ENCODE results near the gene CARD11.

The CARD11 gene

DNA sequence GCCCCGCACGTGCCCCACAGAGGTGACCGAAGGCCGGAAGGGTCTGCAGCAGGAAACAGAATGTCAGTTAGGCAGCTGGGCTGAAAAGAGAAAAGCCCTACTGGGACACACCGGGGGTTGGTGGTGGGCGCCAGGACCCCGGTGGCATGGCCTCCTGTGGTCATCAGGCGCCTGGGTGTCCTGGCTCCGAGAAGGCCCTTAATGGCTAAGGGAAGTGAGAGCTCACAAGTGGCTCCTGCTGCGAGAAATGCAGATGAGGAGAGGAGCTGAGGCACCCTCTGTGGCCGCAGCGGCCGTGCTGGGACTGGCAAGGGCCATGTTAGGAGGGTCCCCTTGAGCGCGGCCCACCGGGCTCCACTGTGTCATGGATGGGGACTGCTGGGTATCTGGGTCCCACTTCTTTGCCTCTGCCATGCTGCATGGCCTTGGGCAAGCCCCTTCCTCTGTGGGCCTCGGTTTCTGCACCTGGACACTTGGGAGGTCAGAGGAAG lies 120.3 kb downstream of the CARD11 start:
- no peak overlapping the region for H3K4me3 ChIP-seq (replicated peaks; ENCODE audit: insufficient read depth, low read length)
- H3K27me3 ChIP-seq (ENCODE audit: insufficient read depth, poor library complexity, severe bottlenecking) = no peaks in the 10 kb centered on the region
- H3K27ac ChIP-seq (replicated peaks) = no peak overlapping the region
- TF ChIP-seq, protein P1, sequence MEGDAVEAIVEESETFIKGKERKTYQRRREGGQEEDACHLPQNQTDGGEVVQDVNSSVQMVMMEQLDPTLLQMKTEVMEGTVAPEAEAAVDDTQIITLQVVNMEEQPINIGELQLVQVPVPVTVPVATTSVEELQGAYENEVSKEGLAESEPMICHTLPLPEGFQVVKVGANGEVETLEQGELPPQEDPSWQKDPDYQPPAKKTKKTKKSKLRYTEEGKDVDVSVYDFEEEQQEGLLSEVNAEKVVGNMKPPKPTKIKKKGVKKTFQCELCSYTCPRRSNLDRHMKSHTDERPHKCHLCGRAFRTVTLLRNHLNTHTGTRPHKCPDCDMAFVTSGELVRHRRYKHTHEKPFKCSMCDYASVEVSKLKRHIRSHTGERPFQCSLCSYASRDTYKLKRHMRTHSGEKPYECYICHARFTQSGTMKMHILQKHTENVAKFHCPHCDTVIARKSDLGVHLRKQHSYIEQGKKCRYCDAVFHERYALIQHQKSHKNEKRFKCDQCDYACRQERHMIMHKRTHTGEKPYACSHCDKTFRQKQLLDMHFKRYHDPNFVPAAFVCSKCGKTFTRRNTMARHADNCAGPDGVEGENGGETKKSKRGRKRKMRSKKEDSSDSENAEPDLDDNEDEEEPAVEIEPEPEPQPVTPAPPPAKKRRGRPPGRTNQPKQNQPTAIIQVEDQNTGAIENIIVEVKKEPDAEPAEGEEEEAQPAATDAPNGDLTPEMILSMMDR (IDR thresholded peaks at IDR 0.05; ENCODE audit: insufficient read depth, low read length) = no peak
- no peak for TF ChIP-seq POLR2AphosphoS5 (IDR thresholded peaks at IDR 0.05; ENCODE audit: low read depth)
- no peak for TF ChIP-seq SPI1 (IDR thresholded peaks at IDR 0.05; ENCODE audit: borderline replicate concordance, low read depth)
- TF ChIP-seq, protein P2, sequence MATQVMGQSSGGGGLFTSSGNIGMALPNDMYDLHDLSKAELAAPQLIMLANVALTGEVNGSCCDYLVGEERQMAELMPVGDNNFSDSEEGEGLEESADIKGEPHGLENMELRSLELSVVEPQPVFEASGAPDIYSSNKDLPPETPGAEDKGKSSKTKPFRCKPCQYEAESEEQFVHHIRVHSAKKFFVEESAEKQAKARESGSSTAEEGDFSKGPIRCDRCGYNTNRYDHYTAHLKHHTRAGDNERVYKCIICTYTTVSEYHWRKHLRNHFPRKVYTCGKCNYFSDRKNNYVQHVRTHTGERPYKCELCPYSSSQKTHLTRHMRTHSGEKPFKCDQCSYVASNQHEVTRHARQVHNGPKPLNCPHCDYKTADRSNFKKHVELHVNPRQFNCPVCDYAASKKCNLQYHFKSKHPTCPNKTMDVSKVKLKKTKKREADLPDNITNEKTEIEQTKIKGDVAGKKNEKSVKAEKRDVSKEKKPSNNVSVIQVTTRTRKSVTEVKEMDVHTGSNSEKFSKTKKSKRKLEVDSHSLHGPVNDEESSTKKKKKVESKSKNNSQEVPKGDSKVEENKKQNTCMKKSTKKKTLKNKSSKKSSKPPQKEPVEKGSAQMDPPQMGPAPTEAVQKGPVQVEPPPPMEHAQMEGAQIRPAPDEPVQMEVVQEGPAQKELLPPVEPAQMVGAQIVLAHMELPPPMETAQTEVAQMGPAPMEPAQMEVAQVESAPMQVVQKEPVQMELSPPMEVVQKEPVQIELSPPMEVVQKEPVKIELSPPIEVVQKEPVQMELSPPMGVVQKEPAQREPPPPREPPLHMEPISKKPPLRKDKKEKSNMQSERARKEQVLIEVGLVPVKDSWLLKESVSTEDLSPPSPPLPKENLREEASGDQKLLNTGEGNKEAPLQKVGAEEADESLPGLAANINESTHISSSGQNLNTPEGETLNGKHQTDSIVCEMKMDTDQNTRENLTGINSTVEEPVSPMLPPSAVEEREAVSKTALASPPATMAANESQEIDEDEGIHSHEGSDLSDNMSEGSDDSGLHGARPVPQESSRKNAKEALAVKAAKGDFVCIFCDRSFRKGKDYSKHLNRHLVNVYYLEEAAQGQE (IDR thresholded peaks at IDR 0.05; ENCODE audit: insufficient replicate concordance, low read depth) = no peak
- no peak for TF ChIP-seq GABPA (IDR thresholded peaks at IDR 0.05; ENCODE audit: low read depth)
- no peak for DNase-seq (ENCODE audit: low read depth in 1 of 2, low spot score in 1 of 2)

DNA sequence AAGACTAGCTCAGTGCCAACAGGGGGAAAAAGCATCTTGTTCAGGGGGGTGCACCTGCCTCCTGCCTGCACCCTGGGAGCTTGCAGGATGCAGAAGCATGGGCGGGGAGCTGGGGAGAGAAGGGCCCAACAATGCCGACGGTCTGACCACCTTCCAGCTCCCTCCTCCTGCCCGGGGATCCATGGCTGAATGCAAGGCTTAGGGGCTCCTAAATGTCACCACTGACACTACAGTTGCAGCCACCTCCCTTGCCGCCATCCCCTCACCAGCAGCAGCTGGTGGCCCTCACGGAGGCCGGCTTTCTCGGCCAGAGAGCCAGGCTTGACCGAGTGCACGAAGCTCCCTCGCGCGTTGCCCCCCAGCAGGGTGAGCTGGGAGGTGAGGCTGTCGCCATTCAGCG lies 120.8 kb downstream of the CARD11 start:
- no peak overlapping the region for H3K4me3 ChIP-seq (replicated peaks; ENCODE audit: insufficient read depth, low read length)
- no peak for TF ChIP-seq SPI1 (IDR thresholded peaks at IDR 0.05; ENCODE audit: borderline replicate concordance, low read depth)
- TF ChIP-seq, protein P1 (IDR thresholded peaks at IDR 0.05; ENCODE audit: insufficient read depth, low read length) = no peak
- no peak for TF ChIP-seq POLR2AphosphoS5 (IDR thresholded peaks at IDR 0.05; ENCODE audit: low read depth)
- DNase-seq (ENCODE audit: low read depth in 1 of 2, low spot score in 1 of 2) = no peak
- H3K27ac ChIP-seq (replicated peaks) = no peak overlapping the region
- no peaks in the 10 kb centered on the region for H3K27me3 ChIP-seq (ENCODE audit: insufficient read depth, poor library complexity, severe bottlenecking)

DNA sequence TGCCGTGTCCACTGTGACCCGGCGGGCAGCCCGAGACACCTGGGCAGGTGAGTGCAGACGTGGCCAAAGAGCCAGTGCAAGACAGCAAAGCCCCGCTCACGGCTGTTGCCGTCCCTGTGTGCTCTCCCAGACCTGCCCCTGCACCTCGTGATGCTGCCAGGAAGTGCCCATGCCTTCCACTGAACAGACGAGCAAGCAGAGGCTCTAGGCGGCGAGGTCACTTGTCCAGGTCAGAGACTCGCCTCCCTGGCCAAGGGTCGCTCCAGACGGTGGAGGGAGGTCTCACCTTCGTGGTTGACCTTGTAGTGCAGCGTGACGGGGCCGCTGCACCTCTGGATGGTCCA lies 121.3 kb downstream of the CARD11 start:
- DNase-seq (ENCODE audit: low read depth in 1 of 2, low spot score in 1 of 2) = no peak
- TF ChIP-seq SPI1 (IDR thresholded peaks at IDR 0.05; ENCODE audit: borderline replicate concordance, low read depth) = no peak
- TF ChIP-seq, protein P2 (IDR thresholded peaks at IDR 0.05; ENCODE audit: insufficient replicate concordance, low read depth) = no peak
- no peak for TF ChIP-seq GABPA (IDR thresholded peaks at IDR 0.05; ENCODE audit: low read depth)
- TF ChIP-seq, protein P1 (IDR thresholded peaks at IDR 0.05; ENCODE audit: insufficient read depth, low read length) = no peak
- TF ChIP-seq POLR2AphosphoS5 (IDR thresholded peaks at IDR 0.05; ENCODE audit: low read depth) = no peak
- H3K27me3 ChIP-seq (ENCODE audit: insufficient read depth, poor library complexity, severe bottlenecking) = no peaks in the 10 kb centered on the region

DNA sequence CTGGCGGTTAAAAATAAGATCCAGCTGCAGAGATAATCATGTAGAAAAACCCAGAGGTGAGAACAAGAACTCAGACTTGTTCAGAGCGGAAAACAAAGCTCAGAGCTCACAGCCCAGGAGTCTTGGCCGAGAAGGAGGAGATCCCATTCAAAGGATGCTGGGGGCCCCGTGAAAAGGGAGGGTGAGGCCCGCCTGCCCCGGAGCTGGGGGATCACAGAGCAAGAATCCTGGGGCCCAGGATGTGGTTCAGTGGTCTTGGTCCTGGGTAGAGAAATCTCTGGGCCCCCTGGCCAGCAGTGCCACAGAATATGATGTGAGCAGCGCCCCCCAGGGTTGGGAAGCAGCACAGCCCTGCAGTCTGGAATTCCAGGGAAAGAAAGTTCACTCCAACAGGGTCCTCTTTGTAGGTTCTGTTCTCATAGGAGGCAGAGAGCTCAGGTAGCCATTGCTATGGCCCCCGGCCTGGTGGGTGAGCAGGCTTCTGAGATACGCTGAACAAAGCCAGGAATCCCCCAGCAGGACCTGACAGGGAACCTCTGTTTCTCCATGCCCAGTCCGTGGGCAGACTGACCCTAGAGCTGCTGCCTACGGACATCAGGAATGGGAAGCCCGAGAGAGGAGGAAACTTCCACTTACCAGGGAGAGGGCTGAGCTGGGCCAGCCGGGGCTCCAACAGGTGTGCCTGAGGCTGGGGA lies 121.9 kb downstream of the CARD11 start:
- no peak for TF ChIP-seq POLR2AphosphoS5 (IDR thresholded peaks at IDR 0.05; ENCODE audit: low read depth)
- TF ChIP-seq, protein P1 (IDR thresholded peaks at IDR 0.05; ENCODE audit: insufficient read depth, low read length) = no peak
- TF ChIP-seq, protein P2 (IDR thresholded peaks at IDR 0.05; ENCODE audit: insufficient replicate concordance, low read depth) = no peak
- no peak for TF ChIP-seq GABPA (IDR thresholded peaks at IDR 0.05; ENCODE audit: low read depth)
- DNase-seq (ENCODE audit: low read depth in 1 of 2, low spot score in 1 of 2) = no peak
- Histone ChIP-seq H3K27ac (replicated peaks) (no peak overlapping the region), H3K27me3 (ENCODE audit: insufficient read depth, poor library complexity, severe bottlenecking) (no peaks in the 10 kb centered on the region), H3K4me3 (replicated peaks; ENCODE audit: insufficient read depth, low read length) (no peak overlapping the region)

More for the DNA sequence above, 121.3 kb downstream of the CARD11 start:
- no peak overlapping the region for H3K4me3 ChIP-seq (replicated peaks; ENCODE audit: insufficient read depth, low read length)
- H3K27ac ChIP-seq (replicated peaks) = no peak overlapping the region

Data from HL-60 (cell line).